ENCODE data around the gene SLC39A5. TPM values are rescaled to one million over a fixed set of nuclear protein-coding genes. Genes with fewer than 3 reads are reported as not detected.
A peak's percentile ranks its signal among the peaks of the same experiment; 100 is the strongest.

The SLC39A5 gene
- total RNA-seq, 1 donor from 2014 or later, result 1.00 TPM

GRCh38 chr12:56255671-56256070 lies 25.8 kb downstream of the SLC39A5 start:
- CTCF ChIA-PET, result interaction anchor here (1.1 to 1.6 kb wide), 2 partner anchors 206 to 208 kb away, joined by 3 read pairs; no protein-coding TSS in a partner anchor
- H3K36me3 Mint-ChIP-seq (ENCODE audit: low read depth), result peaks cover 50% of the 10 kb centered on the region
- DNase-seq, result no peak
- intact Hi-C loops (cut with micrococcal nuclease), result no loop called here
- no peak overlapping the region for H3K4me3 Mint-ChIP-seq
- ATAC-seq (ENCODE audit: low read depth), result no peak
- POLR2A ChIA-PET, result interaction anchor here (0.6 to 1.5 kb wide), 2 partner anchors 40 to 63 kb away, joined by 4 read pairs; no protein-coding TSS in a partner anchor
- H3K9me3 Mint-ChIP-seq, result no peaks in the 10 kb centered on the region
- H3K27ac Mint-ChIP-seq, result no peak overlapping the region
- TF ChIP-seq CTCF (IDR thresholded peaks at IDR 0.05), result no peak
- H3K27me3 Mint-ChIP-seq, result no peaks in the 10 kb centered on the region
- peaks cover 21% of the 10 kb centered on the region for H3K4me1 Mint-ChIP-seq

- ATAC-seq (ENCODE audit: low read depth), result no peak
- H3K4me1 Mint-ChIP-seq, result peaks cover 21% of the 10 kb centered on the region
- peaks cover 47% of the 10 kb centered on the region for H3K36me3 Mint-ChIP-seq (ENCODE audit: low read depth)
- no peaks in the 10 kb centered on the region for H3K27me3 Mint-ChIP-seq
- DNase-seq, result no peak
- POLR2A ChIA-PET, result interaction anchor here (0.6 to 2.9 kb wide), 7 partner anchors 9 to 215 kb away, joined by 3 to 22 read pairs (median 4); partner anchors contain the start of genes COQ10A, PA2G4 and SMARCC2
- H3K9me3 Mint-ChIP-seq, result no peaks in the 10 kb centered on the region
- H3K27ac Mint-ChIP-seq, result peak overlapping the region; percentile 70
- intact Hi-C loops (cut with micrococcal nuclease), result no loop called here
- peak overlapping the region; percentile 87 for H3K4me3 Mint-ChIP-seq
- TF ChIP-seq CTCF (IDR thresholded peaks at IDR 0.05), result no peak
- CTCF ChIA-PET, result interaction anchor here (0.6 to 1.6 kb wide), 4 partner anchors 11 to 208 kb away, joined by 3 to 4 read pairs (median 3); no protein-coding TSS in a partner anchor
These were observed 26.6 kb downstream of the SLC39A5 start for GRCh38 chr12:56256326-56256960.

- ATAC-seq (ENCODE audit: low read depth), result no peak
- Mint-ChIP-seq H3K4me1 (peaks cover 21% of the 10 kb centered on the region), H3K36me3 (ENCODE audit: low read depth) (peaks cover 41% of the 10 kb centered on the region), H3K27ac (peak overlapping the region; percentile 70), H3K27me3 (no peaks in the 10 kb centered on the region), H3K4me3 (peak overlapping the region; percentile 87), H3K9me3 (no peaks in the 10 kb centered on the region)
- no peak for DNase-seq
- no peak for TF ChIP-seq CTCF (IDR thresholded peaks at IDR 0.05)
- intact Hi-C loops (cut with micrococcal nuclease), result no loop called here
- ChIA-PET POLR2A (interaction anchor here (0.6 to 2.9 kb wide), 8 partner anchors 8 to 214 kb away, joined by 3 to 22 read pairs (median 4); partner anchors contain the start of genes COQ10A, PA2G4 and SMARCC2), CTCF (interaction anchor here (0.6 to 2.1 kb wide), 6 partner anchors 9 to 204 kb away, joined by 3 to 14 read pairs (median 4); no protein-coding TSS in a partner anchor)
These were observed 27.2 kb downstream of the SLC39A5 start for GRCh38 chr12:56257071-56257470.

- H3K36me3 Mint-ChIP-seq (ENCODE audit: low read depth), result peaks cover 36% of the 10 kb centered on the region
- ChIA-PET POLR2A (interaction anchor here (0.8 to 2.9 kb wide), 11 partner anchors 10 to 153 kb away, joined by 3 to 22 read pairs (median 4); partner anchors contain the start of genes COQ10A, ESYT1, PA2G4 and PAN2), CTCF (interaction anchor here (0.6 to 2.1 kb wide), 17 partner anchors 9 to 212 kb away, joined by 3 to 14 read pairs (median 4); partner anchors contain the start of genes CNPY2, COQ10A, RNF41 and ZC3H10)
These were observed 27.7 kb downstream of the SLC39A5 start for GRCh38 chr12:56257491-56258067.

More at GRCh38 chr12:56257491-56258067, 27.7 kb downstream of the SLC39A5 start:
- no peak for TF ChIP-seq CTCF (IDR thresholded peaks at IDR 0.05)
- Mint-ChIP-seq H3K9me3 (no peaks in the 10 kb centered on the region), H3K4me1 (peaks cover 21% of the 10 kb centered on the region), H3K27me3 (no peaks in the 10 kb centered on the region), H3K27ac (peak overlapping the region; percentile 70), H3K4me3 (peak overlapping the region; percentile 87)
- DNase-seq (no peak), ATAC-seq (ENCODE audit: low read depth) (no peak)
- intact Hi-C loops (cut with micrococcal nuclease), result loop anchor here (1.0 to 2.0 kb wide), 9 partner anchors 10 to 518 kb away; partner anchors contain the start of genes CS and NABP2
